HEK293 (cell line): Measurements from ENCODE around the gene GRIK4.

Experiments
- CTCF ChIA-PET: fragments of 350-600 bp; formaldehyde crosslinking; extraction: SDS; loops from one replicate; lab custom pipeline; 2021; ENCODE audit warnings: antibody characterized with exemption; lab: Yijun Ruan, JAX
- POLR2A ChIA-PET: fragments of 300-600 bp; formaldehyde crosslinking; extraction: SDS; loops from one replicate; lab custom pipeline; 2020; ENCODE audit warnings: antibody characterized with exemption, inconsistent platforms; lab: Yijun Ruan, JAX
- H3K27ac ChIP-seq: fragments of 200-500 bp; sonication (Bioruptor generic); 2 replicates; pipeline ENCODE4 v1.5.1; 2014; ENCODE audit warnings: low read depth, low read length, control low read depth, inconsistent platforms; ENCODE audit errors: extremely low read depth
- H3K36me3 ChIP-seq, 2 experiments: fragments of 200-500 bp in 1 of 2; sonication (Bioruptor generic) in 1 of 2; 1 replicate in 1 of 2; 2 replicates in 1 of 2; pipeline ENCODE4 v1.5.1; 2014 to 2017; ENCODE audit warnings: inconsistent platforms in 2 of 2, low read length in 2 of 2; ENCODE audit not compliant: control insufficient read depth in 2 of 2, insufficient read depth in 1 of 2
- H3K4me1 ChIP-seq: fragments of 200-500 bp; sonication (Bioruptor generic); 2 replicates; pipeline ENCODE4 v1.5.1; 2014; ENCODE audit warnings: mild to moderate bottlenecking, low read length, inconsistent platforms; ENCODE audit not compliant: control insufficient read depth, insufficient read depth
- H3K4me3 ChIP-seq: 2 replicates; pipeline ENCODE4 v1.5.1; 2011; ENCODE audit warnings: low read depth, mild to moderate bottlenecking, control low read depth, low read length, moderate library complexity
- H3K9me3 ChIP-seq: fragments of 200-500 bp; sonication (Bioruptor generic); 2 replicates; pipeline ENCODE4 v1.5.1; 2014; ENCODE audit warnings: low read depth, low read length, inconsistent platforms; ENCODE audit not compliant: control insufficient read depth, insufficient read depth
- BCL11A ChIP-seq: fragments of 450-650 bp; formaldehyde crosslinking; IDR thresholded peaks from 2 replicates; pipeline ENCODE4 v1.5.1; 2016; ENCODE audit warnings: low read depth, missing biosample characterization, missing genetic modification characterization
- CTCF ChIP-seq: fragments of 450-650 bp; formaldehyde crosslinking; IDR thresholded peaks from 2 replicates; pipeline ENCODE4 v1.5.1; 2016; ENCODE audit warnings: missing biosample characterization, missing genetic modification characterization
- FEZF1 ChIP-seq: fragments of 450-650 bp; formaldehyde crosslinking; IDR thresholded peaks from 2 replicates; pipeline ENCODE4 v1.5.1; 2016; ENCODE audit warnings: missing biosample characterization, missing genetic modification characterization
- HOXA7 ChIP-seq: sonication (generic); formaldehyde crosslinking; IDR thresholded peaks from 2 replicates; pipeline ENCODE4 v1.8.1; 2022; ENCODE audit warnings: missing genetic modification reagents, borderline replicate concordance
- KLF10 ChIP-seq: fragments of 450-650 bp; IDR thresholded peaks from 2 replicates; pipeline ENCODE4 v1.5.1; 2018; ENCODE audit warnings: missing biosample characterization, mild to moderate bottlenecking, missing genetic modification characterization
- KLF16 ChIP-seq: fragments of 450-650 bp; formaldehyde crosslinking; IDR thresholded peaks from 2 replicates; pipeline ENCODE4 v1.5.1; 2017; ENCODE audit warnings: missing biosample characterization, missing genetic modification characterization
- KLF17 ChIP-seq: fragments of 450-650 bp; formaldehyde crosslinking; IDR thresholded peaks from 2 replicates; pipeline ENCODE4 v1.5.1; 2016; ENCODE audit warnings: missing biosample characterization, missing genetic modification characterization
- KLF7 ChIP-seq: fragments of 450-650 bp; formaldehyde crosslinking; IDR thresholded peaks from 2 replicates; pipeline ENCODE4 v1.5.1; 2016; ENCODE audit warnings: missing biosample characterization, missing genetic modification characterization, borderline replicate concordance
- PATZ1 ChIP-seq: fragments of 450-650 bp; formaldehyde crosslinking; IDR thresholded peaks from 2 replicates; pipeline ENCODE4 v1.5.1; 2016; ENCODE audit warnings: missing biosample characterization, missing genetic modification characterization
- SCRT2 ChIP-seq: fragments of 450-650 bp; formaldehyde crosslinking; IDR thresholded peaks from 2 replicates; pipeline ENCODE4 v1.5.1; 2016; ENCODE audit warnings: missing biosample characterization, missing genetic modification characterization
- SP3 ChIP-seq: fragments of 450-650 bp; formaldehyde crosslinking; IDR thresholded peaks from 2 replicates; pipeline ENCODE4 v1.5.1; 2016; ENCODE audit warnings: missing biosample characterization, missing genetic modification characterization
- YY2 ChIP-seq: fragments of 450-650 bp; formaldehyde crosslinking; IDR thresholded peaks from 2 replicates; pipeline ENCODE4 v1.5.1; 2016; ENCODE audit warnings: missing biosample characterization, missing genetic modification characterization
- ZBTB6 ChIP-seq: fragments of 450-650 bp; formaldehyde crosslinking; IDR thresholded peaks from 2 replicates; pipeline ENCODE4 v1.5.1; 2017; ENCODE audit warnings: missing biosample characterization, missing genetic modification characterization
- ZFP41 ChIP-seq: fragments of 450-650 bp; formaldehyde crosslinking; IDR thresholded peaks from 2 replicates; pipeline ENCODE4 v1.5.1; 2016; ENCODE audit warnings: missing biosample characterization, missing genetic modification characterization, borderline replicate concordance
- ZNF169 ChIP-seq: fragments of 450-650 bp; formaldehyde crosslinking; IDR thresholded peaks from 2 replicates; pipeline ENCODE4 v1.5.1; 2016; ENCODE audit warnings: missing biosample characterization, missing genetic modification characterization
- ZNF24 ChIP-seq: fragments of 450-650 bp; formaldehyde crosslinking; IDR thresholded peaks from 2 replicates; pipeline ENCODE4 v1.5.1; 2016; ENCODE audit warnings: missing biosample characterization, missing genetic modification characterization
- ZNF324 ChIP-seq: fragments of 450-650 bp; formaldehyde crosslinking; IDR thresholded peaks from 2 replicates; pipeline ENCODE4 v1.5.1; 2016; ENCODE audit warnings: missing biosample characterization, missing genetic modification characterization
- ZNF513 ChIP-seq: fragments of 450-650 bp; IDR thresholded peaks from 2 replicates; pipeline ENCODE4 v1.5.1; 2018; ENCODE audit warnings: missing biosample characterization, missing genetic modification characterization
- ZNF555 ChIP-seq: fragments of 450-650 bp; formaldehyde crosslinking; conservative IDR thresholded peaks from 2 replicates; pipeline ENCODE4 v1.5.1; 2017; ENCODE audit warnings: missing biosample characterization, mild to moderate bottlenecking, missing genetic modification characterization, inconsistent platforms
- ZNF585B ChIP-seq: fragments of 450-650 bp; formaldehyde crosslinking; IDR thresholded peaks from 2 replicates; pipeline ENCODE4 v1.5.1; 2016; ENCODE audit warnings: missing biosample characterization, missing genetic modification characterization

The GRIK4 gene

GRCh38 chr11:120514541-120515121 is 3.1 kb downstream of the GRIK4 start:
- H3K4me3 ChIP-seq = no peak overlapping the region
- TF ChIP-seq KLF7 (no peak), SP3 (tag by site-specific recombination) (no peak), FEZF1 (no peak), ZBTB6 (tag by site-specific recombination) (no peak), CTCF (tag by site-specific recombination) (no peak), ZNF324 (no peak), ZNF169 (tag by site-specific recombination) (no peak)
- TF ChIP-seq, all 188 proteins: peak for 0
- ChIA-PET CTCF (no interaction called here), POLR2A (no interaction called here)
- Histone ChIP-seq H3K36me3 (no peaks in the 10 kb centered on the region), H3K9me3 (no peaks in the 10 kb centered on the region), H3K4me1 (no peaks in the 10 kb centered on the region), H3K27ac (no peak overlapping the region)

- H3K36me3 ChIP-seq = no peaks in the 10 kb centered on the region
- H3K9me3 ChIP-seq = no peaks in the 10 kb centered on the region
- no peaks in the 10 kb centered on the region for H3K4me1 ChIP-seq
- no peak for TF ChIP-seq YY2 (tag by site-specific recombination)
- no peak for TF ChIP-seq KLF10
- no peak for TF ChIP-seq ZFP41 (tag by site-specific recombination)
- no peak for TF ChIP-seq ZNF585B (tag by site-specific recombination)
- ChIA-PET POLR2A (no interaction called here), CTCF (no interaction called here)
- no peak overlapping the region for H3K27ac ChIP-seq
- H3K4me3 ChIP-seq = no peak overlapping the region
These were observed 3.7 kb downstream of the GRIK4 start for GRCh38 chr11:120515186-120515723.

- no peaks in the 10 kb centered on the region for H3K36me3 ChIP-seq
- TF ChIP-seq SCRT2 (no peak), KLF16 (no peak), HOXA7 (CRISPR knock-in tag) (no peak), KLF17 (tag by site-specific recombination) (no peak), ZNF555 (tag by site-specific recombination) (no peak), PATZ1 (no peak), BCL11A (tag by site-specific recombination) (no peak), ZNF513 (tag by site-specific recombination) (no peak), ZNF24 (tag by site-specific recombination) (no peak), ZNF169 (tag by site-specific recombination) (no peak)
- H3K4me3 ChIP-seq = no peak overlapping the region
- H3K9me3 ChIP-seq = no peaks in the 10 kb centered on the region
- CTCF ChIA-PET = interaction anchor here (0.5 to 1.0 kb wide), 3 partner anchors 271 to 334 kb away, joined by 3 read pairs; no protein-coding TSS in a partner anchor
- POLR2A ChIA-PET = interaction anchor here (0.5 to 1.1 kb wide), 2 partner anchors 39 to 45 kb away, joined by 3 read pairs; no protein-coding TSS in a partner anchor
- H3K4me1 ChIP-seq = no peaks in the 10 kb centered on the region
- H3K27ac ChIP-seq = no peak overlapping the region
These were observed 5.2 kb downstream of the GRIK4 start for GRCh38 chr11:120516461-120517389.
